ENCODE data around the gene HIRA.

DNA sequence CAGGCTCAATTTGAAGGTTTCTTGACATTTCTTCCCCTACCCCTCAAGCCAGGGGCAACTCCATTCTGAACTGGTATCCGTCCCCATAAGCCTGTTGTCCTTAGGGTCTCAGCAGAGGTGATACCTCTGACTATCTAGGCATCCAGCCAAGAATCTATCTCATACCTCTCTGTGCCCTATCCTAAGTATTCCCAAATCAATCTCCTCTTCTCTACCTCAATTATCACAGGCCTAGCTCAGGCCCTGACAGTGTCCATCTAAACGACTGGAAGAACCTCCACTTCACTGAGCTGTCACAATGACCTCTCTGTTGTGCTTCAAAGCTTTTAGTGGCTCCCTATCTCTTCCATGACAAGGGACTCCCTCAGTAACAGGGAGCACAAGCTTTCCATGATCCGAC is 26.9 kb downstream of the HIRA start:
- TF ChIP-seq, protein P1, sequence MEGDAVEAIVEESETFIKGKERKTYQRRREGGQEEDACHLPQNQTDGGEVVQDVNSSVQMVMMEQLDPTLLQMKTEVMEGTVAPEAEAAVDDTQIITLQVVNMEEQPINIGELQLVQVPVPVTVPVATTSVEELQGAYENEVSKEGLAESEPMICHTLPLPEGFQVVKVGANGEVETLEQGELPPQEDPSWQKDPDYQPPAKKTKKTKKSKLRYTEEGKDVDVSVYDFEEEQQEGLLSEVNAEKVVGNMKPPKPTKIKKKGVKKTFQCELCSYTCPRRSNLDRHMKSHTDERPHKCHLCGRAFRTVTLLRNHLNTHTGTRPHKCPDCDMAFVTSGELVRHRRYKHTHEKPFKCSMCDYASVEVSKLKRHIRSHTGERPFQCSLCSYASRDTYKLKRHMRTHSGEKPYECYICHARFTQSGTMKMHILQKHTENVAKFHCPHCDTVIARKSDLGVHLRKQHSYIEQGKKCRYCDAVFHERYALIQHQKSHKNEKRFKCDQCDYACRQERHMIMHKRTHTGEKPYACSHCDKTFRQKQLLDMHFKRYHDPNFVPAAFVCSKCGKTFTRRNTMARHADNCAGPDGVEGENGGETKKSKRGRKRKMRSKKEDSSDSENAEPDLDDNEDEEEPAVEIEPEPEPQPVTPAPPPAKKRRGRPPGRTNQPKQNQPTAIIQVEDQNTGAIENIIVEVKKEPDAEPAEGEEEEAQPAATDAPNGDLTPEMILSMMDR (IDR thresholded peaks at IDR 0.05; ENCODE audit: low read length): no peak
- TF ChIP-seq EZH2 (optimal IDR thresholded peaks at IDR 0.05; ENCODE audit: low read depth, low read length): no peak
- no peak for TF ChIP-seq EZH2phosphoT487 (IDR thresholded peaks at IDR 0.05; ENCODE audit: low read length)
